Left renal pelvis (tissue), 4 donors: ENCODE results near the gene ZNF608. TPM values are rescaled to one million over a fixed set of nuclear protein-coding genes. Genes with fewer than 3 reads are reported as not detected.
A peak's percentile ranks its signal among the peaks of the same experiment; 100 is the strongest.

Experiments used
- DNase-seq, 4 donors: peaks; one replicate each; pipeline ENCODE4 v3.0.0-alpha.2; 2013; ENCODE audit warnings: low read depth in 4 of 4, low spot score in 3 of 4
- polyA plus RNA-seq, 4 donors: library from polyadenylated mRNA; unstranded; fragments of 120-200 nt; gene quantifications; one replicate each; pipeline ENCODE4 v1.2.1, GENCODE V29; 2013; ENCODE audit not compliant: insufficient read length in 4 of 4

Gene ZNF608
- polyA plus RNA-seq, 4 donors, result 36.9 to 71.0 (median 65.1) TPM

- DNase-seq, result no peak
Observed at GRCh38 chr5:124724357-124725039, 21.9 kb downstream of the ZNF608 start.

GRCh38 chr5:124721229-124721735, 25.2 kb downstream of the ZNF608 start:
- no peak for DNase-seq

DNA sequence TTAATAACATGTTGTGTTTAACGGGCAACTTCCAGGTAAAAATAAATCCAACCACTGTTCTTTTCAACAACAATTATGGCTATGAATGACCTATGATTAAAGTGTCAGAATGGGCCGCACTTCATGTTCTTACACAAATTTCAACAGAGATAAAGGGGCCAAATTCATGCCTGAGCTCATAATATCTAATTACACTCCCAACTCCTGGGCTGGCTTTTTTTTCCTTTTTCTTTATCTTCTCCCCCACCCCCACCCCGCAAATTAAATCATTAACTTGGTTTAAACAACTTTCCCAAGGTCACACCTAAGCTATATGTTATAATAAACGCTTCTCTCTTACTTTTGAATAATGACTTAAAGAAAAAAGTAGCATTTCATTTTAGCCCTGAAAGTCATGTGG, 25.8 kb downstream of the ZNF608 start:
- DNase-seq, result no peak

GRCh38 chr5:124719113-124719967, 27.1 kb downstream of the ZNF608 start:
- DNase-seq, result no peak

DNA sequence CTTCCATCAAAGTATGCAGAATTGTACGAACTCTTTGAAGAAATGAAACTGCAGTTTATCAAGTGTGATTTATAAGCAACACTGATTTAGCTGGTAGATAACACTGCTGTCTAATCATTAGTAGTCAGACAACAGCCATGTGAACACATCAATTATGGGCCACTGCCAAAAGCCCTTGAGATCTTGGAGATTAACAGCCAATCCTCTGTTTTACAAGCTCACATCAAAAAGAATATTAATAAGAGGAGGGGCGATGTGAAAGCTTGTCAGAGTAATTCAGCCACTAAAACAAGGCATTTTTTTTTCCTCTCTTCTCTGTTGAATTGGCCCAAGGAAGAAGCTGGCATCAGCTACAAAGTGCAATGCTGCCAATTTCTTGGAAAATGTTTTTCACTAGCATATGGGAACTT, 28.1 kb downstream of the ZNF608 start:
- no peak for DNase-seq

DNA sequence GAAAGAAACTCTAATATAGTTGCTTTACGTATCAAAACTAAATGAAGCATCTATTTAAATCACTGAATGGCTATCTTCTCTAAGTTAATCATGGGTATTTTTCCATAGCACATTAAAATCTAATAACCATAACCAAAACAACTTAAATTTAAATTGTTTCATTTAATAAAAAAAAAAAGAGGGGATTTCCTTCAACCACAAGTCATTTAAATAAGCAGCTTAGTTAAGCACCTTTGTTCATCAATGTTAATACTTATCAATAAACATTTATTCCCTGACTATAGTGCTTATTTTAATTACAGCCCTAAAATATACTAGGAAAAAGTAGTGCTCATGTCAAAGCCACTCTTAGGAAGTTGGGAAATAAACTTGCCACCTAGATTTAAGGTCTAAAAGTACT, 30.3 kb downstream of the ZNF608 start:
- DNase-seq, result no peak

DNA sequence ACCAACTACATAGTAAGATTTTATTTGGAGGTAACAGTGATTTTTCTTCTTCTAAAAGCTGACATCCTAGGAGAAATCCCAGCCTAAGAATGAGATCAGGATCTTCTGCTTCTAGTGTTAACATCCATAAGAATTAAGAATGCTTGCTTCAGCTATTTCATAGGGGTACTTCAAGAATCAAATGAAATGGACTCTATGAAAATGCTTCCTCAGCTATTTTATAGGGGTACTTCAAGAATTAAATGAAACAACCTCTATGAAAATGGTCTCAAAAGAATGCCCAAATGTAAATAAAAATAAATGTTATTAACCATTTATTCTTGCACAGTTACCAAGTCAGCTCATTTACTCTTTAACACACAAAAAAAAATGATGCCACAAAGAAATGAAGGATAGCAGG, 31.5 kb downstream of the ZNF608 start:
- DNase-seq, result no peak

DNA sequence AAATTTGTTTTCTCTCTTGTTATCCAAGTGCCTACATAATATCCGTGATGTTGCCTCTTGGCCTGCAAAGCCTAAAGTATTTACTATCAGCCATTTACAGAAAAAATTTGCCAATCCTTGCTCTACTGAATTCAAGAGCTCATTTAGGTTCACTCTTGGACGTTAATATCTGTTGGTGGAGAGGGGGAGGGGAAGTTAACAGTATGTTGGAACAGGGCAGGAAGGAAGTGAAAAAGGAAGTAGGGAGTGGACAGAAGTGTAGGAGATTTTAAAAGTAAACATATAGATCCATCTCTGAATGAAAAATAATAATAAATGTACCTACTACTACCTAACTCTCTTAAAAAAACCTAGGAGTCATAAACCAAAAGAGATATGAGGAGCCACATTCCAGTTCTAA, 32.8 kb downstream of the ZNF608 start:
- DNase-seq, result no peak

DNA sequence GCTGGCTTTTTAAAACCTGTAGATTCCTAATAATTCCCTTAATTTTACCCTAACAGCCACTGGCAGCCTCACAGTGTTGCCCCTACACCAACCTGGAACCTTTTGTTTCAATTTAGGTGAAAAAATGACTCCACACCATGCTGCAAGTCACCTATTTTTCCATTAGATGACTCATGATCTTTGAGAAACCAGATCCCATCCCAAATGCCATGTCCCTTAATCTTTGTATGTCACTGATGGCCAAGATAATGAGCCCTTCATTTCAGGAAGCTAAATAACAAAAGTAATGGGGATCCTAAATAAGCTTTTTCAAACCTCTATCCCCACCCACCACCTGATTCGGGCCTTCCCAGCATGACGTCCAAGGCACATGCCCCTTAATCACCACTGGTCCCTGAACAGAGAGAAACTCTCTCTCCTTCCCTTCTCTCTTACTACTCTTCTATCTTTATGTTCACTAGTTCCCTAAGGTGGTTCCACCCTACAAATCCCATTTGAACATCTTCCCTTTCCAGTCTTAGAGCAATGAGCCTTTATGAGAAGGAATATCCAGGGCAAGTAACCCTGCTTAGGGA, 33.6 kb downstream of the ZNF608 start:
- no peak for DNase-seq

GRCh38 chr5:124708086-124708485, 38.4 kb downstream of the ZNF608 start:
- no peak for DNase-seq

DNA sequence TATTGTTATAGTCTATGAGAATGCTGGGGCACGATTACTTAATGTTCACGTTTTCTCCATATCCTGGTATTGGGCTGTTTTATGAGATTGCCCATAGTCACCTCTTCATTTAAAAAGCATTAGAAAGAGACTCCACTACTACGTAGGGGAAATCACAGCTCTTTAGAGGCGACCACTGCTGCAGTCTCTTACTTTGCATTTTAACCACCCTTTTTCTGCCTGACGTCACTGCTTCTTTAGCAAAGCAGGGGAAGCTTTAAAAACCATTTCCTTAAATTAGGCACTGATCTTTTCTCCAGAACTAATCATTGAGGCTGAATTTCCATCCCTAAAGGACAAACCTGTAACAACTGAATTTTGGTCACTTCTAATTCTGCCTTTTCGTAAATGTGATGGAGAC, 38.9 kb downstream of the ZNF608 start:
- no peak for DNase-seq

DNA sequence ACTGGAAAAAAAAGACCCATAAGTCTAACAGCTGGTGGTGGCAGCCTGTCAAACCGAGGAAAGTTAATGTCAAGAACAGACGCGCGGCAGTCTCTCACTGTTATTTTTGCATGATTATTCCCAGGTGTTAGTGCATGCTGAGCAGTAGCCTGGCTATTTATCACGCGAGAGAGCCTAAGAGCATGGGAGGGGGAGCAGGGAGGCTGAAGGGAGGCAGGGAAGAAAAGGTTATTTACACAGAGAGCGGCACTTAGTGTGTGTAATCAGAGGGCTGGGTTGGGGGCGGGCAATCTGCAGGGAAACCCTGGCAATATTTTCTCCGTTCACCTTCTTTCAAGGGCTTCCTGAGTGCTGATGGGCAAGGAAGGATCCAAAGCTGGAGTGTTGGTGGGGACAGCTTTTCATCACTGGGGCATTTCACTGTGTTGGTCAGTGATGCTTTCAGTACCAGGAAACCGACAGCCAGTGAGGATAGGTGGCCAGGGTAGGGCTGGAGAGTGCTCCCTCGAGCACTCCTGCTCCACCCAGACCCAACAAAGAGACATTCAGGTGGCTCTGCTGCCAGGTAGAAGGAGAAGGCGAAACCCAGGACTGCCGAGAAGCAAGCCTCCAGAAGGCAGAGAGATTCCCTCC, 39.6 kb downstream of the ZNF608 start:
- DNase-seq, result peak in 2 of 4 donors; percentile 51 to 58

DNA sequence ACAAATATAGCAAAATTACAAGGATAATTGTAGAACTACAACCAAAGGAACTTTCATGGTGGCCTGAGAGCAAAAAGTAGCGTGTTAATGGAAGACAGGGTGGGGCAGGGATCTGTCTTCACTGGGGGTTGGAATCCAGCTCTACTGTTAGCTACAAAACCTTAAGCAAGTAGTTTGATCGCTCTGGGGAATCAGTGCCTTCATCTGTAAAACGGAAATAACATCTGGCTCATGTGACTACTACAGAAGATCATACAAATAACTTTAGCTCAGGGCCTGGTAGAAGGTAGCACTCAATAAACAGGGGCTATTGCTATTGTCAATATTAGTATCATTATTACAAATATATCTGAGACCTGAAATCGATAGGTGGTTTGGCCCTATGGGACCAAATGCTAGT, 40.4 kb downstream of the ZNF608 start:
- no peak for DNase-seq

DNA sequence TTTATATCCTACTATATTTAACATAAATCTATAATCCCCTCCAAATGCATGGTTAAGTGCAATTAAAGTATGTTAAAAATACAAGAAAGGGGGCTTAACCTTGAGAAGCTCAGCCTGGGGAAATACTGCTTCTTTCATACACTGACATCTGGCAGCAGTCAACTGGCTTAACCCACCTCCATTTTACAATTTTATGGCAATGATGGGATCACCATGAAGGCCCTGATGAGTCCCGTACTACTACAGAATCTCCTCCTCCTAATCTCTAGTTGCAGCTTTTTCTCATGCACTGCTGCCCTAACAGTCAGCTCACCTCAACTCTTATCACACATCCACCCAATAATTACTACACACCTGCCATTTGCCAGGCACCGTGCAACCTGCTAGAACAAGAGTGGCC, 40.9 kb downstream of the ZNF608 start:
- no peak for DNase-seq

DNA sequence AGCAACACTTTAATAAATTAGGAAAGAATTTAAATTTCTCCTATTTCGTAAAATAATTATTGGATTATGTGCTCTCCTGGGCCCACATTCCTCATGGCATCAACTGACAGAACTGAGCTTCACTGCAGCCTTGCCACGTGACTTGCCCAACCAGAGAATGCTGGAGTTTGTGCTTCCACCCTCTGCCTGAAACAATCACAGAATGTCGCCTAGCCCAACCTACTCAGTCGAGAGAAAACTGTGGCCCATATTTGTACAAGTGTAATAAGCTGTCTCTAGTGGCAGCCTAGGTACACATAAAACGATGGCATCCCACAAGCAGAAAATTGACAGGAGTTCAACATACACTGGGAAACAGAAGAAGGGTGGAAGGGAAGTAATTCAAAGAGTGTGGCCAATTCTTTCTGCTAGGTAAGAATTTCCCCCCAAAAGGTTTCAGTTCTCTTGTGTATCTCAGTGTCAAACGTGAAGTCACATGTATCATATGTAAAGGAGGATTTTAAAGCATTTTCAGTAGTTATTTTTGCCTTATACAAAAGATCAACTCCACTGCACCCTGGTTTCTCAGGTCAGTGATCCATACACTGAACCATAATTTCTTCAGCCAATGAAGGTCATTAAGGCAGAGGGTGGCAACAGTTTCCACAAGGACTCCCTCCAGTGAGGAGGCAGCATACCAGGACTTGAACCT, 41.7 kb downstream of the ZNF608 start:
- no peak for DNase-seq

DNA sequence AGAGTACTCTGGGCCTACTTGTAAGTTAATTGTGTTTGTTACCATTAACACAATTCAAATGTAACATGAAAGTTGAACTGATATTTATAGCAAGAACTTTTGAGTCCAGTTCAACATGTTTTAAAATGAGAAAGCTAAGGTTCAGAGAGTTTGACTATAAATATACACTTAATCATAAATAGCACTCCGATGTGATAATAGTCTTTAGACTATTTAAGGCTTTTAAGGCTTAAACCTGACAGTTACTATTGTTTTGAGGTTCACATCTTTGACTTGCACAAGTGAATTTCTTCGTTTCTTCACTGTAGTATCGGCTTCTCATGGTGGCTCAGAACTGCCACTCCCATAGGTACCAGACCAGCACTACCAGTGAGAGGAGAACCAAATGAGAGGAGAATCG, 42.4 kb downstream of the ZNF608 start:
- DNase-seq, result no peak

DNA sequence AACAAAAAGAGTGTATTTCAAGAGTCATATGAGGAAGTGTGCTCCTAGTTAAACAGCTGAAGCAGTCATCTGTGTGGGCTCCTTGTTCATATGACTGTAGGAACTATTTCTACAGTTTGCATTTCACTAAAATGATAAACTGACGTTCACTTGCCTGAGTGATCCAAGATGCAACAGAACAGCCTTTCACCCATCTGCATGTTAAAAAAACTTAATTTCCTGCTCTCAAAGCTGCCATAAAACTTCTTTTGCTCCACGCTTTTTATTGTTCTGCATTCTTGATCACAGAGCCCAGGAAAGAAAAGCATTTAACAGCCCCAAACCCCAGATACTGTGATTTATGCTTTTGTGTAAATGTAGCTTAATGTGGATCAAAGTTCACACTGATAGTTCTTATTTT, 43.9 kb downstream of the ZNF608 start:
- peak in 1 of 4 donors; percentile 70 for DNase-seq

DNA sequence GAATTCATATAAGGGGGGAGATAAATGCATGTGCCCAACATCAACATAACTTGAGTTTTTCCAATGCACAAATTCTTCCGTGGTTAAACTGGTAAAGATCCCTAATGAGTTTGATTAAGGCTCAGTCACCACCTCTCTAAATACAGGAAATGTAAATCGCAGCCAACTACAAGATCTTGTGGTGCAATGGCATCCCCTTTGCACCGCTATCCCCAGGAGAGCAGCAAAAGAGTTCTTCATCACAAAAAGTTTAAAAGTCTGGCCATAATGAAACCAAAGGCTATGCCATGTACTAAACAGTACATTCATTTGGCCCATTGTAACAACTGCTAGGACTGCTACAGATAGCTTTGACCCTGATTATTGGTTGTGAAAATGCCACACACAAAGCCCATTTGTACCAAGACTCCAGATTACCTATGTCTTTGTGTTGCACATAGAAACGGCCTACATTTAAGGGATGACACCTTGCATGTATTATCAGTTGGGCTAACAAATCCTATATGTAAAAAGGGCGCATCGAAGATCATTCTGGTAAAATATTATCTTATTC, 44.5 kb downstream of the ZNF608 start:
- DNase-seq, result no peak

- no peak for DNase-seq
Observed at GRCh38 chr5:124701016-124701415, 45.4 kb downstream of the ZNF608 start.

GRCh38 chr5:124700333-124700732, 46.1 kb downstream of the ZNF608 start:
- DNase-seq, result no peak
